Activated effector memory CD4-positive, alpha-beta T cell treated with Interleukin-2 at 50 U/mL for 16 hours (primary cell): ENCODE results near the gene MCF2L.
"Not testable (repeated sequence)": the region's sequence is repeated elsewhere in the genome, so short reads cannot be mapped to it uniquely, and the experiment has no call there.

Source experiments
- DNase-seq: peaks from one replicate; pipeline ENCODE4 v3.0.0-alpha.2; 2020

Gene MCF2L

GRCh38 chr13:113057084-113057483, 88.1 kb downstream of the MCF2L start:
- no peak for DNase-seq

GRCh38 chr13:113057559-113057958, 88.5 kb downstream of the MCF2L start:
- DNase-seq = not testable (repeated sequence)

GRCh38 chr13:113058129-113058987, 89.3 kb downstream of the MCF2L start:
- no peak for DNase-seq

- DNase-seq = no peak
Measured at GRCh38 chr13:113058988-113059850, 90.2 kb downstream of the MCF2L start.

GRCh38 chr13:113059891-113060290, 90.9 kb downstream of the MCF2L start:
- no peak for DNase-seq

- DNase-seq = no peak
Measured at GRCh38 chr13:113060557-113061270, 91.7 kb downstream of the MCF2L start.

- no peak for DNase-seq
Measured at GRCh38 chr13:113061271-113061625, 92.2 kb downstream of the MCF2L start.

- no peak for DNase-seq
Measured at GRCh38 chr13:113061796-113062425, 92.9 kb downstream of the MCF2L start.

- no peak for DNase-seq
Measured at GRCh38 chr13:113062691-113063090, 93.7 kb downstream of the MCF2L start.

GRCh38 chr13:113063091-113063491, 94.1 kb downstream of the MCF2L start:
- DNase-seq = no peak

- DNase-seq = no peak
Measured at GRCh38 chr13:113064000-113064533, 95.1 kb downstream of the MCF2L start.

- no peak for DNase-seq
Measured at GRCh38 chr13:113064534-113065405, 95.8 kb downstream of the MCF2L start.

- no peak for DNase-seq
Measured at GRCh38 chr13:113065406-113066141, 96.6 kb downstream of the MCF2L start.

GRCh38 chr13:113066142-113066455, 97.1 kb downstream of the MCF2L start:
- DNase-seq = no peak

- DNase-seq = no peak
Measured at GRCh38 chr13:113066746-113067145, 97.7 kb downstream of the MCF2L start.

- DNase-seq = no peak
Measured at GRCh38 chr13:113069861-113070805, 101.1 kb downstream of the MCF2L start.

GRCh38 chr13:113070855-113071254, 101.8 kb downstream of the MCF2L start:
- no peak for DNase-seq

- DNase-seq = no peak
Measured at GRCh38 chr13:113072376-113072775, 103.4 kb downstream of the MCF2L start.

- no peak for DNase-seq
Measured at GRCh38 chr13:113073942-113074341, 104.9 kb downstream of the MCF2L start.

GRCh38 chr13:113074401-113074800, 105.4 kb downstream of the MCF2L start:
- no peak for DNase-seq
